ENCODE data around the gene KLHL29.
A peak's percentile ranks its signal among the peaks of the same experiment; 100 is the strongest.

KLHL29 gene

DNA sequence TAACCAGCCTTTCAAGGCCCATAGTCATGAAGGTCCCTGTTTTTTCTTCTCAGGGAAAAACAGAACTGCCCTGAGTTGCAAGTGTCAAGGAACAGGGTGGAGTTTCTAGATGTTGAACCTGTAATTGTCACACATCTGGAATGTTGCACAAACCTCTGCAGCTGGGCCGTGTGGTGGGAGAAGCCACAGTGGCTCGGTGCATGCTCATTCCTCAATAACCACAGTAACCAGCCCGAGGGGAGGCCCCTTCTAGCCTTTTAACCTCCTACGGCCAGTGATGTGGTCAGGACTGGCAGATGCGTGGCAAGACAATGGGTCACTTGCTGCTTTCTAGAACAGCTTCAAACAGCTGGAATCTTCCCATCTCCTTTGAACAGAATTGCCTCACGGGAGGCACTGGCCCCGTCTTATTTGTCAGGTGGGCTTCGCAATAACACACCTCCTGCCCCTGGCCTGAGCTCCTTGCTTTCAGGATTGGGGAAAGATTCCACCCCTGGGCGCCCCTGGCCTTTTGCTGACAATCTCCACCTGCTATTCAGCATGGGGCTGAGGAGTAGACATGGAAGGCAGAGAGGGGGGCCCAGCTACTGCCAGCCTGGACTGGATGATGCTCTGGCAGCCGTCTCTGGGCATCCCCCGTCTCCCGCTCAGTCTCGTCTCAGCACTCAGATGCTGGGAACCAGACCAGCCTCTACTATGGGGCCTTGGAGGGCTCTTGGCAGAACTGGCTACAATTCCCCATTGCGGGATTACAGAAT, 102.9 kb downstream of the KLHL29 start:
- POLR2A ChIA-PET (ENCODE audit: low non-redundant PET), result no interaction called here
- no peak overlapping the region for H3K27ac ChIP-seq
- TF ChIP-seq, protein P1, sequence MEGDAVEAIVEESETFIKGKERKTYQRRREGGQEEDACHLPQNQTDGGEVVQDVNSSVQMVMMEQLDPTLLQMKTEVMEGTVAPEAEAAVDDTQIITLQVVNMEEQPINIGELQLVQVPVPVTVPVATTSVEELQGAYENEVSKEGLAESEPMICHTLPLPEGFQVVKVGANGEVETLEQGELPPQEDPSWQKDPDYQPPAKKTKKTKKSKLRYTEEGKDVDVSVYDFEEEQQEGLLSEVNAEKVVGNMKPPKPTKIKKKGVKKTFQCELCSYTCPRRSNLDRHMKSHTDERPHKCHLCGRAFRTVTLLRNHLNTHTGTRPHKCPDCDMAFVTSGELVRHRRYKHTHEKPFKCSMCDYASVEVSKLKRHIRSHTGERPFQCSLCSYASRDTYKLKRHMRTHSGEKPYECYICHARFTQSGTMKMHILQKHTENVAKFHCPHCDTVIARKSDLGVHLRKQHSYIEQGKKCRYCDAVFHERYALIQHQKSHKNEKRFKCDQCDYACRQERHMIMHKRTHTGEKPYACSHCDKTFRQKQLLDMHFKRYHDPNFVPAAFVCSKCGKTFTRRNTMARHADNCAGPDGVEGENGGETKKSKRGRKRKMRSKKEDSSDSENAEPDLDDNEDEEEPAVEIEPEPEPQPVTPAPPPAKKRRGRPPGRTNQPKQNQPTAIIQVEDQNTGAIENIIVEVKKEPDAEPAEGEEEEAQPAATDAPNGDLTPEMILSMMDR (conservative IDR thresholded peaks at IDR 0.05; ENCODE audit: low read depth), result no peak
- no peak for DNase-seq (ENCODE audit: low spot score)
- CTCF ChIA-PET, result no interaction called here

DNA sequence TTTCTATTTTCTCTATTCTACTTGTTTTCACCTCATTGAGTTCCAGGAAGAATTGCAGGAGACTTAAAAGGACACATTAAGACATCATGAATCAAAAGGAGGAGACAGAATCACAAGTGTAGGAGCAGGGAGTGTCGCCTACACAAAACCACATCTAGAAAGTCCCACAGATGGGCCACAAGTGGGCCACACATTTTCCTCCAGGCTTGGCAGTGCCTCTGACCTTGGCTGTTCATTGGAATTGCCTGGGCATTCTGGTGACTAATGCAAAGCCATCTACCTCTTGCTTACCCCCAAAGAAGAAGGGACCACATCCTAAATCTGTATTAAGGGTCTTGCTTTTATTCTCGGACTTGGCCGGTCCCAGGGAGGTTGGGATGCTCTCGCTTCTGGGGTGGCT, 103.6 kb downstream of the KLHL29 start:
- no peak for DNase-seq (ENCODE audit: low spot score)
- POLR2A ChIA-PET (ENCODE audit: low non-redundant PET), result no interaction called here
- TF ChIP-seq, protein P1 (conservative IDR thresholded peaks at IDR 0.05; ENCODE audit: low read depth), result no peak
- CTCF ChIA-PET, result no interaction called here
- no peak overlapping the region for H3K27ac ChIP-seq

DNA sequence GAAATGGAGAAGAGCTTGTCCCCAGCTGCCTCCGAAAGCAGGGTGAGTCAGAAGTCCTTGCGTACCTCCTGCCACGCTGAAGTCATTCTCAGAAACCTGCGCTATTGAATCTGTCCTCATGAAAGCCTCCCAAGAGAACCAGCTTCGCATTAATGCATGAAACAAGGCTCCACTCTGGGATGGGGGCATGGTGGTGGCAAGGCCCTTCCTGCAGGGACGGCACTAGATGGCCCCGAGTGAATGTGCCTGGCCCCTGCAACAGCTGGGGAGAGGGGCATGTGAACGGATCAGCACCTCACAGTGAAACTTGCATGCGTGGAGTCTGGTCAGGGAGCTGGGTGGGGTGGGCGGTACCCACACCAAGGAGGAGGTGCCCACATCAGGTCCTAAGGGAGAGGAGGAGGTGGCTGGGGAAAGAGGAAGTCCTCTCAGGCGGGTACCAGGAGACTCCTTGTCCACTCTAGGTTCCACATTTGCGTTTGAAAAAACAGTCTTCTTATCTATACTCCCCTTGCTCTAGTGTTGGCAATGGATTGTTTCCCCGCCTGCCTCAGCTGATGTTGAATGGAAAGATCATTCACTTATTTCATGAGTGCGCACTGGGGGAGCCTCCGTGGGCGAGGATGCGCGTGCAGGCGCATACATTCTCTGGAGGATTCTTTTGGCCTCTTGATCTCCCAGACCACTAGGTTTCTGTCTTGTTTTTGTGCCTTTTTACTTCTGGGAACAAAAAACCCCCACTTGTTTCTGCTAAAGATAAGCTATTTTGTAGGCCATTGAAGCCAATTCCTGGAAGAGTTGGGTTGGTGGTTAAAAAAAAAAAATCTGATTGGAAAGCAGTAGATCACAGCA, 104.7 kb downstream of the KLHL29 start:
- CTCF ChIA-PET, result no interaction called here
- no peak for DNase-seq (ENCODE audit: low spot score)
- POLR2A ChIA-PET (ENCODE audit: low non-redundant PET), result no interaction called here
- H3K27ac ChIP-seq, result no peak overlapping the region
- TF ChIP-seq, protein P1 (conservative IDR thresholded peaks at IDR 0.05; ENCODE audit: low read depth), result no peak

DNA sequence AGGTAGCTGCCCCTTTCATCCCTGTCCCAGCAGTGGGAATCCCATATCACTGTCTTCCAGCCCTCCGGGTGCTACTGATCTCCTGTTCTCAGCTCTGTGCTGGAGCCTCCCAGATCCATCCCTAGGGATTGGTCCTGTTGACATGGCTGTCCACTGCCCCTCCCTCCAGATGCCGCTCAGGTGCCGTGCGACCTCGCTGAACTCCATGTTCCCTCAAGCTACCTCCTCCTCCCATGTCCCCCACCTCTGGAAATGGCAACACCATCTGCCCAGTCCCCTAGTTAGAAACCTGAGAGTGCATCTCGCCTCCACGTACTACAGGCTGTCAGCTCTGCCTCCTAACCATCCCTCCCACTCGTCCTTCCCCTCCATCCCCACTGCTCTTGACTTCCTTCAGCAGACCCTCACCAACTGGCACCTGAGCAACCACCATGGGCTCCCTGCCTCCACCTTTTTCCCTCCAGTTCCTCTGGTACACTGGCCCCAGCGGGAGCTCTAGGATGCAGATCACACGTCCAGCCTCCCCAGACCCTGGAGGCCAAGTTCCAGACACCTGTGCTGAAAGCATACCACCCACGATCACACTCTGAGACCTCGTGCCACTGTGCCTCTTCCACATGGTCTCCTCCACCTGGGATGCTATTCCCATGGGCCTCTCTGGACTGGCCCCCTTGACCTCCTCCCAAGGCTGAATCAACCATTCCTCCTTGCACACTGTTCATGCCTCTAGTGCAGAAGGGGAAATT, 106.8 kb downstream of the KLHL29 start:
- POLR2A ChIA-PET (ENCODE audit: low non-redundant PET), result interaction anchor here (0.6 kb wide), 1 partner anchor 114 kb away, joined by 5 read pairs; no protein-coding TSS in a partner anchor
- no peak for DNase-seq (ENCODE audit: low spot score)
- TF ChIP-seq, protein P1 (conservative IDR thresholded peaks at IDR 0.05; ENCODE audit: low read depth), result no peak
- CTCF ChIA-PET, result interaction anchor here (0.5 kb wide), 1 partner anchor 92 kb away, joined by 4 read pairs; no protein-coding TSS in a partner anchor
- H3K27ac ChIP-seq, result peak overlapping the region; percentile 78

DNA sequence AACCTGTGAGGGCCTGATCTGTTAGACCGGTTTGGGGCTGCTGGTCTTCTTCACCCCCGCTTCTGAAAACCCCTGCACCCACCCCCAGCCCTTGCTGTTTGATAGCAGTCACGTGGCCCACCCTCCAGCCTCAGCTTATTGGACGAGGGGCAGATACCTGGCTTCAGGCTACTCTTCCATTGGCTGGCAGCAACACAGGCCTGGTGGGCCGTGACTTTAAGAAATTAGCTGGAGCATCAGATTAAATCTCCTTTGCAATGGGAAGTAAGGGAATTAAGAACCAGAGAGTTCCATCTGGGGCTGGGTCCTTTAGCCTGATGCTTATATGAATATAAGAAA, 107.3 kb downstream of the KLHL29 start:
- POLR2A ChIA-PET (ENCODE audit: low non-redundant PET), result no interaction called here
- no peak for DNase-seq (ENCODE audit: low spot score)
- H3K27ac ChIP-seq, result peak overlapping the region; percentile 78
- CTCF ChIA-PET, result no interaction called here
- TF ChIP-seq, protein P1 (conservative IDR thresholded peaks at IDR 0.05; ENCODE audit: low read depth), result no peak

DNA sequence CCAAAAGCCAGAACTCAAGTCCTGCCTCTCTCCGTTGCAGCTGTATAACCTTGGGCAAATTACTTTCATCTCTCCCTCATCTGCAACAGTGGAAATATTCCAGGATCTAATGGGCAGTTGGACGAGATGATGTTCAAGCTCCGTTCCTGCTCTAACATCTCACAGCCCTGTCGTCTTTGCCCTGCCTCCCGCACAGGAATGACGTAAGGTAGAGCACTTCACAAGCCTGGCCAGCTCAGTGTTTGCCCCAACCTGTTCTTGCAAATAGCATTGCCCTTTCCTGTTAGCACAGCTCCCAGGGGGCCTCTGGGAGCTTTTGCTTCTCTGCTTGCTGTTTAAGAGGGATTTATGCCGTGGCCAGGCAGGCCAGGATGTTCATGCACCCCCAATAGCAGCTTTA, 107.9 kb downstream of the KLHL29 start:
- ChIA-PET POLR2A (ENCODE audit: low non-redundant PET) (no interaction called here), CTCF (interaction anchor here (0.6 kb wide), 1 partner anchor 257 kb away, joined by 3 read pairs; no protein-coding TSS in a partner anchor)
- peak overlapping the region; percentile 78 for H3K27ac ChIP-seq

More for the DNA sequence above, 107.9 kb downstream of the KLHL29 start:
- TF ChIP-seq, protein P1 (conservative IDR thresholded peaks at IDR 0.05; ENCODE audit: low read depth), result no peak
- peak; percentile 55 for DNase-seq (ENCODE audit: low spot score)

Data from RWPE1 (cell line).